Parathyroid adenoma (tissue), 2 donors: ENCODE measurements around the gene AGAP1.

Experiments used
- H2AFZ ChIP-seq: fragments of 300-600 bp; sonication (generic); one replicate; pipeline ENCODE4 v1.7.0; 2017; ENCODE audit warnings: antibody characterized with exemption, mild to moderate bottlenecking
- H3K27ac ChIP-seq: fragments of 300-600 bp; sonication (generic); one replicate; pipeline ENCODE4 v1.7.0; 2017
- H3K27me3 ChIP-seq: fragments of 300-600 bp; sonication (generic); one replicate; pipeline ENCODE4 v1.7.0; 2017; ENCODE audit warnings: low read length; ENCODE audit not compliant: control insufficient read depth, insufficient read depth
- H3K36me3 ChIP-seq: fragments of 300-600 bp; sonication (generic); one replicate; pipeline ENCODE4 v1.7.0; 2017; ENCODE audit warnings: low read length; ENCODE audit not compliant: control insufficient read depth, insufficient read depth
- H3K4me1 ChIP-seq: fragments of 300-600 bp; sonication (generic); one replicate; pipeline ENCODE4 v1.7.0; 2017; ENCODE audit warnings: control low read depth
- H3K4me2 ChIP-seq: fragments of 300-600 bp; sonication (generic); one replicate; pipeline ENCODE4 v1.7.0; 2017; ENCODE audit warnings: low read length
- H3K4me3 ChIP-seq: fragments of 300-600 bp; sonication (generic); one replicate; pipeline ENCODE4 v1.7.0; 2017; ENCODE audit warnings: low read depth, low read length
- H3K79me2 ChIP-seq: fragments of 300-600 bp; sonication (generic); one replicate; pipeline ENCODE4 v1.7.0; 2017; ENCODE audit warnings: control low read depth
- H3K9ac ChIP-seq: fragments of 300-600 bp; sonication (generic); one replicate; pipeline ENCODE4 v1.7.0; 2017; ENCODE audit warnings: mild to moderate bottlenecking
- H3K9me3 ChIP-seq: fragments of 300-600 bp; sonication (generic); one replicate; pipeline ENCODE4 v1.7.0; 2017; ENCODE audit warnings: low read length; ENCODE audit not compliant: control insufficient read depth
- CTCF ChIP-seq: fragments of 300-600 bp; sonication (generic); IDR thresholded peaks from one replicate; pipeline ENCODE4 v1.7.0; 2017; ENCODE audit warnings: antibody characterized with exemption, mild to moderate bottlenecking
- donor health status: primary hyperparathyroidism.

AGAP1 gene

GRCh38 chr2:235471186-235471747 is 22.6 kb upstream of the AGAP1 start:
- Histone ChIP-seq H3K27ac (no peak overlapping the region), H3K4me3 (no peak overlapping the region), H3K36me3 (no peaks in the 10 kb centered on the region), H3K79me2 (no peaks in the 10 kb centered on the region), H3K27me3 (no peaks in the 10 kb centered on the region), H2AFZ (no peak overlapping the region), H3K9me3 (no peaks in the 10 kb centered on the region), H3K9ac (no peak overlapping the region), H3K4me1 (no peaks in the 10 kb centered on the region), H3K4me2 (no peak overlapping the region)
- TF ChIP-seq CTCF = no peak

- Histone ChIP-seq H3K27ac (no peak overlapping the region), H3K9me3 (no peaks in the 10 kb centered on the region), H3K4me2 (no peak overlapping the region), H3K4me3 (no peak overlapping the region), H3K79me2 (no peaks in the 10 kb centered on the region), H2AFZ (no peak overlapping the region), H3K36me3 (no peaks in the 10 kb centered on the region), H3K27me3 (no peaks in the 10 kb centered on the region), H3K9ac (no peak overlapping the region), H3K4me1 (no peaks in the 10 kb centered on the region)
- no peak for TF ChIP-seq CTCF
Measured at GRCh38 chr2:235472443-235472842, 21.4 kb upstream of the AGAP1 start.

- H3K4me3 ChIP-seq = no peak overlapping the region
- no peak for TF ChIP-seq CTCF
- no peaks in the 10 kb centered on the region for H3K9me3 ChIP-seq
- H3K4me1 ChIP-seq = no peaks in the 10 kb centered on the region
- no peak overlapping the region for H3K4me2 ChIP-seq
- no peak overlapping the region for H3K9ac ChIP-seq
- H3K27ac ChIP-seq = no peak overlapping the region
- no peaks in the 10 kb centered on the region for H3K79me2 ChIP-seq
- H3K27me3 ChIP-seq = no peaks in the 10 kb centered on the region
- no peak overlapping the region for H2AFZ ChIP-seq
- H3K36me3 ChIP-seq = no peaks in the 10 kb centered on the region
Measured at GRCh38 chr2:235478609-235479008, 15.2 kb upstream of the AGAP1 start.

GRCh38 chr2:235479604-235480003 is 14.2 kb upstream of the AGAP1 start:
- no peaks in the 10 kb centered on the region for H3K9me3 ChIP-seq
- no peak overlapping the region for H2AFZ ChIP-seq
- no peak overlapping the region for H3K27ac ChIP-seq
- H3K4me3 ChIP-seq = no peak overlapping the region
- no peaks in the 10 kb centered on the region for H3K4me1 ChIP-seq
- no peaks in the 10 kb centered on the region for H3K79me2 ChIP-seq
- H3K9ac ChIP-seq = no peak overlapping the region
- H3K36me3 ChIP-seq = no peaks in the 10 kb centered on the region
- no peak for TF ChIP-seq CTCF
- no peak overlapping the region for H3K4me2 ChIP-seq
- H3K27me3 ChIP-seq = no peaks in the 10 kb centered on the region

GRCh38 chr2:235480614-235481013 is 13.2 kb upstream of the AGAP1 start:
- Histone ChIP-seq H3K27ac (no peak overlapping the region), H3K4me3 (no peak overlapping the region), H3K79me2 (no peaks in the 10 kb centered on the region), H3K9me3 (no peaks in the 10 kb centered on the region), H3K27me3 (no peaks in the 10 kb centered on the region), H3K36me3 (no peaks in the 10 kb centered on the region), H3K4me2 (no peak overlapping the region), H3K9ac (no peak overlapping the region), H2AFZ (no peak overlapping the region), H3K4me1 (no peaks in the 10 kb centered on the region)
- TF ChIP-seq CTCF = no peak
